Caco-2 (cell line): ENCODE data around the gene PATJ. TPM values are rescaled to one million over a fixed set of nuclear protein-coding genes. Genes with fewer than 3 reads are reported as not detected.

Experiments
- BruUV-seq: library from RNA; stranded (reverse); fragments of 400-500 nt; replicated peaks from 2 replicates; lab custom pipeline; 2021; lab: Mats Ljungman, UMichigan
- CTCF ChIA-PET: fragments of 300-600 bp; sonication (Branson Sonifier 250); formaldehyde crosslinking; loops from one replicate; lab custom pipeline; 2022; ENCODE audit warnings: antibody characterized with exemption; lab: Charles Lee
- POLR2A ChIA-PET: fragments of 300-600 bp; sonication (Branson Sonifier 250); formaldehyde crosslinking; loops from one replicate; lab custom pipeline; 2022; ENCODE audit warnings: antibody characterized with exemption; lab: Charles Lee
- DNase-seq, 2 experiments: peaks; one replicate each; pipeline versions ENCODE4 v3.0.0 to v3.0.0-alpha.2; 2020 to 2022
- H3K27me3 ChIP-seq: replicated peaks from 2 replicates; pipeline ENCODE4 v1.6.0; 2011; ENCODE audit warnings: low read length; ENCODE audit not compliant: control insufficient read depth, insufficient read depth
- H3K36me3 ChIP-seq: 2 replicates; pipeline ENCODE4 v1.5.1; 2011; ENCODE audit warnings: low read length; ENCODE audit not compliant: control insufficient read depth, insufficient read depth
- H3K4me1 ChIP-seq: fragments of 250-450 bp; sonication (Bioruptor Pico); 2 replicates; pipeline ENCODE4 v1.5.1; 2020; ENCODE audit warnings: mild to moderate bottlenecking
- H3K4me3 ChIP-seq: 2 replicates; pipeline ENCODE4 v1.5.1; 2011; ENCODE audit warnings: low read depth, mild to moderate bottlenecking, control low read depth, low read length
- H3K9me3 ChIP-seq: fragments of 250-450 bp; sonication (Bioruptor Pico); 2 replicates; pipeline ENCODE4 v1.5.1; 2020; ENCODE audit warnings: mild to moderate bottlenecking, moderate library complexity
- H3K27ac Mint-ChIP-seq: one replicate; pipeline ENCODE4 v1.8.0; 2022; ENCODE audit warnings: mixed read lengths; ENCODE audit not compliant: unreplicated experiment
- H3K27me3 Mint-ChIP-seq: one replicate; pipeline ENCODE4 v1.8.0; 2022; ENCODE audit warnings: mixed read lengths; ENCODE audit not compliant: insufficient read depth, unreplicated experiment
- H3K36me3 Mint-ChIP-seq: one replicate; pipeline ENCODE4 v1.8.0; 2022; ENCODE audit warnings: mild to moderate bottlenecking, mixed read lengths; ENCODE audit not compliant: insufficient read depth, unreplicated experiment
- H3K4me1 Mint-ChIP-seq: one replicate; pipeline ENCODE4 v1.8.0; 2022; ENCODE audit warnings: low read depth, mixed read lengths; ENCODE audit not compliant: unreplicated experiment
- H3K4me3 Mint-ChIP-seq: one replicate; pipeline ENCODE4 v1.8.0; 2022; ENCODE audit warnings: mild to moderate bottlenecking, moderate library complexity, mixed read lengths; ENCODE audit not compliant: unreplicated experiment
- H3K9me3 Mint-ChIP-seq: one replicate; pipeline ENCODE4 v1.8.0; 2022; ENCODE audit warnings: mixed read lengths; ENCODE audit not compliant: unreplicated experiment
- CTCF ChIP-seq, 2 experiments: fragments of 200-600 bp in 1 of 2; IDR thresholded peaks; 1 replicate in 1 of 2; 2 replicates in 1 of 2; pipeline versions ENCODE4 v1.5.1 to v1.8.0; 2011 to 2022; ENCODE audit warnings: antibody characterized with exemption in 1 of 2, control low read depth in 1 of 2, inconsistent platforms in 1 of 2, low read depth in 1 of 2, low read length in 1 of 2, mild to moderate bottlenecking in 1 of 2, moderate library complexity in 1 of 2; ENCODE audit not compliant: insufficient read depth in 1 of 2, severe bottlenecking in 1 of 2, unreplicated experiment in 1 of 2
- intact Hi-C: fragments of 100-400 bp; cut with micrococcal nuclease; formaldehyde crosslinking; loops from one replicate; pipeline ENCODE4 v1.10.0; 2022; ENCODE audit not compliant: unreplicated experiment
- total RNA-seq: library from RNA; stranded (reverse); gene quantifications from 2 replicates; pipeline ENCODE4 v1.2.3, GENCODE V29; 2022

Gene PATJ
- total RNA-seq, 1 experiment from 2014 or later: 31.6 TPM

GRCh38 chr1:62110198-62110817, 368.0 kb downstream of the PATJ start:
- H3K9me3 ChIP-seq: no peaks in the 10 kb centered on the region
- no peaks in the 10 kb centered on the region for H3K4me1 Mint-ChIP-seq
- no peak overlapping the region for H3K4me3 ChIP-seq
- H3K27ac Mint-ChIP-seq: no peak overlapping the region
- no peaks in the 10 kb centered on the region for H3K9me3 Mint-ChIP-seq
- POLR2A ChIA-PET: no interaction called here
- no TSS peak for BruUV-seq
- no peaks in the 10 kb centered on the region for H3K36me3 ChIP-seq
- DNase-seq: no peak
- H3K27me3 ChIP-seq: no peaks in the 10 kb centered on the region
- no peak overlapping the region for H3K4me3 Mint-ChIP-seq
- H3K4me1 ChIP-seq: no peaks in the 10 kb centered on the region
- intact Hi-C loops: loop anchor here (2.0 kb wide), 1 partner anchor 28 kb away; no protein-coding TSS in a partner anchor
- TF ChIP-seq CTCF (IDR thresholded peaks at IDR 0.05; ENCODE audit: insufficient read depth in 1 of 2, low read depth in 1 of 2, low read length in 1 of 2, severe bottlenecking in 1 of 2, unreplicated experiment in 1 of 2): no peak
- H3K36me3 Mint-ChIP-seq: peaks cover 8% of the 10 kb centered on the region
- CTCF ChIA-PET: no interaction called here
- no peaks in the 10 kb centered on the region for H3K27me3 Mint-ChIP-seq

GRCh38 chr1:62111084-62111483, 368.8 kb downstream of the PATJ start:
- H3K4me1 Mint-ChIP-seq: no peaks in the 10 kb centered on the region
- Histone ChIP-seq H3K9me3 (no peaks in the 10 kb centered on the region), H3K4me1 (no peaks in the 10 kb centered on the region), H3K36me3 (no peaks in the 10 kb centered on the region), H3K4me3 (no peak overlapping the region), H3K27me3 (no peaks in the 10 kb centered on the region)
- no peak overlapping the region for H3K27ac Mint-ChIP-seq
- H3K36me3 Mint-ChIP-seq: peaks cover 8% of the 10 kb centered on the region
- H3K9me3 Mint-ChIP-seq: no peaks in the 10 kb centered on the region
- POLR2A ChIA-PET: no interaction called here
- intact Hi-C loops: loop anchor here (2.0 kb wide), 1 partner anchor 28 kb away; no protein-coding TSS in a partner anchor
- no peaks in the 10 kb centered on the region for H3K27me3 Mint-ChIP-seq
- no TSS peak for BruUV-seq
- no peak for TF ChIP-seq CTCF (IDR thresholded peaks at IDR 0.05; ENCODE audit: insufficient read depth in 1 of 2, low read depth in 1 of 2, low read length in 1 of 2, severe bottlenecking in 1 of 2, unreplicated experiment in 1 of 2)
- CTCF ChIA-PET: no interaction called here
- no peak overlapping the region for H3K4me3 Mint-ChIP-seq
- no peak for DNase-seq

GRCh38 chr1:62113507-62113906, 371.2 kb downstream of the PATJ start:
- no peak for TF ChIP-seq CTCF (IDR thresholded peaks at IDR 0.05; ENCODE audit: insufficient read depth in 1 of 2, low read depth in 1 of 2, low read length in 1 of 2, severe bottlenecking in 1 of 2, unreplicated experiment in 1 of 2)
- H3K27me3 ChIP-seq: no peaks in the 10 kb centered on the region
- H3K9me3 ChIP-seq: no peaks in the 10 kb centered on the region
- ChIA-PET CTCF (no interaction called here), POLR2A (no interaction called here)
- Mint-ChIP-seq H3K27ac (no peak overlapping the region), H3K36me3 (peaks cover 8% of the 10 kb centered on the region), H3K4me3 (no peak overlapping the region), H3K9me3 (no peaks in the 10 kb centered on the region), H3K27me3 (no peaks in the 10 kb centered on the region), H3K4me1 (no peaks in the 10 kb centered on the region)
- no peak overlapping the region for H3K4me3 ChIP-seq
- BruUV-seq: no TSS peak
- H3K36me3 ChIP-seq: no peaks in the 10 kb centered on the region
- H3K4me1 ChIP-seq: no peaks in the 10 kb centered on the region
- no peak for DNase-seq
- intact Hi-C loops: no loop called here
